Measurements from ENCODE around the gene TMEM115. TPM values are rescaled to one million over a fixed set of nuclear protein-coding genes. Genes with fewer than 3 reads are reported as not detected.

TMEM115 gene
- total RNA-seq, 1 donor: 20.3 TPM

Other genes with a start within 250 kb of the TMEM115 start
- gene SEMA3F, start 204.2 kb downstream of the TMEM115 start, total RNA-seq: 0.42 TPM
- gene GNAT1, start 167.9 kb downstream of the TMEM115 start, total RNA-seq: not detected
- gene SLC38A3, start 154.2 kb downstream of the TMEM115 start, total RNA-seq: not detected
- 243 TPM for gene GNAI2, start 123.3 kb downstream of the TMEM115 start, total RNA-seq
- 0.42 TPM for gene SEMA3B, start 90.4 kb downstream of the TMEM115 start, total RNA-seq
- gene LSMEM2, start 80.4 kb downstream of the TMEM115 start, total RNA-seq: not detected
- 19.0 TPM for gene IFRD2, start 67.1 kb downstream of the TMEM115 start, total RNA-seq
- 2.0 TPM for gene HYAL3, start 60.1 kb downstream of the TMEM115 start, total RNA-seq
- 11.2 TPM for gene NAA80, start 60.1 kb downstream of the TMEM115 start, total RNA-seq
- gene HYAL1, start 55.9 kb downstream of the TMEM115 start, total RNA-seq: not detected
- 4.2 TPM for gene HYAL2, start 36.8 kb downstream of the TMEM115 start, total RNA-seq
- 15.3 TPM for gene TUSC2, start 31.3 kb downstream of the TMEM115 start, total RNA-seq
- 44.8 TPM for gene RASSF1, start 18.7 kb downstream of the TMEM115 start, total RNA-seq
- 0.10 TPM for gene ZMYND10, start 13.8 kb downstream of the TMEM115 start, total RNA-seq
- 11.1 TPM for gene NPRL2, start 8.7 kb downstream of the TMEM115 start, total RNA-seq
- gene CYB561D2, start 8.7 kb downstream of the TMEM115 start, total RNA-seq: 10.8 TPM
- gene CACNA2D2, start 144.1 kb upstream of the TMEM115 start, total RNA-seq: 1.5 TPM
- 3.7 TPM for gene C3orf18, start 208.2 kb upstream of the TMEM115 start, total RNA-seq
- gene HEMK1, start 210.0 kb upstream of the TMEM115 start, total RNA-seq: 3.0 TPM

Data from mononuclear cell (primary cell).